IPS-20b (cell line): Measurements from ENCODE around the gene PAXX.
"Not testable (repeated sequence)": the region's sequence is repeated elsewhere in the genome, so short reads cannot be mapped to it uniquely, and the experiment has no call there.

Source experiments
- H3K27ac ChIP-seq: one replicate; pipeline ENCODE4 v1.5.1; 2013; ENCODE audit warnings: low read length
- H3K27me3 ChIP-seq: 2 replicates; pipeline ENCODE4 v1.6.1; 2013; ENCODE audit warnings: mild to moderate bottlenecking, low read length, inconsistent platforms; ENCODE audit not compliant: insufficient read depth
- H3K36me3 ChIP-seq: 2 replicates; pipeline ENCODE4 v1.6.1; 2013; ENCODE audit warnings: low read depth, mild to moderate bottlenecking, inconsistent platforms, low read length, moderate library complexity; ENCODE audit not compliant: insufficient read depth
- H3K4me1 ChIP-seq: 2 replicates; pipeline ENCODE4 v1.6.1; 2013; ENCODE audit warnings: mild to moderate bottlenecking, control low read depth, inconsistent platforms, low read length, moderate library complexity; ENCODE audit not compliant: insufficient read depth
- H3K4me3 ChIP-seq: 2 replicates; pipeline ENCODE4 v1.5.1; 2013; ENCODE audit warnings: mild to moderate bottlenecking, low read length, inconsistent platforms
- H3K9ac ChIP-seq: 2 replicates; pipeline ENCODE4 v1.6.1; 2013; ENCODE audit warnings: low read depth, mild to moderate bottlenecking, inconsistent platforms, low read length, moderate library complexity
- H3K9me3 ChIP-seq: 2 replicates; pipeline ENCODE4 v1.6.1; 2013; ENCODE audit warnings: mild to moderate bottlenecking, low read depth, low read length, inconsistent platforms; ENCODE audit not compliant: insufficient read depth

PAXX gene

DNA sequence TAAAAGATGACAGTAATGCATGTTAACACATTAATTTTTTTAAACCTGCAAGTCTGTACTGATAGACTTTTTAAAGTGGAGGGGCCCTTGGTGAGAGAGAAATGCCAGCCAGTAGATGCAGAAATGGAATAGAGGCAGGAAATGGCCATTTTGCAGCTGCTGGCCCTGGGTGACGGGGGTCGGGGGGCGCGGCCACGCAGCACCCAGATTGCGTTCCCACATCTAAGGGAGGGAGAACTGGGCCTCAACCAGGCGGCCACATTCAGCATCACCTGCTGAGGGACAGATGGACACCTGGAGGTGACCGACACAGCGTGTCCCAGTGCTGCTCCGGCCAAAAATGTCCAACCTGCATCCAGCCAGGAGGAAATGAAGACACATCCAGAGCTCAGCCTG lies 10.4 kb downstream of the PAXX start:
- Histone ChIP-seq H3K27me3 (no peaks in the 10 kb centered on the region), H3K9me3 (no peaks in the 10 kb centered on the region), H3K36me3 (no peaks in the 10 kb centered on the region), H3K4me3 (no peak overlapping the region), H3K9ac (no peak overlapping the region), H3K4me1 (no peaks in the 10 kb centered on the region), H3K27ac (no peak overlapping the region)

DNA sequence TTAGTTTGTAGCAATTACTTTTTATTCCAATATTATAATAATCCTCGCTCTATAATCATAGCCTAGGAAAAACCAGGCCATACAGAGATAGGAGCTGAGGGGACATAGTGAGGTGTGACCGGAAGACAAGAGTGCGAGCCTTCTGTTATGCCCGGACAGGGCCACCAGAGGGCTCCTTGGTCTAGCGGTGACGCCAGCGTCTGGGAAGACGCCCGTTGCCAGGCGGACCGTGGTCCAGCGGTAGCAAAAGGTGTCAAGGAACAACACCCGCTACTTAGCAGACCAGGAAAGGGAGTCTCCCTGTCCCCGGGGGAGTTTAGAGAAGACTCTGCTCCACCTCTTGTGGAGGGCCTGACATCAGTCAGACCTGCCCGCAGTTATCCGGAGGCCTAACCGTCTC lies 12.1 kb downstream of the PAXX start:
- H3K9me3 ChIP-seq, H3K9ac ChIP-seq, H3K4me3 ChIP-seq, H3K36me3 ChIP-seq, H3K27ac ChIP-seq, H3K27me3 ChIP-seq, H3K4me1 ChIP-seq: not testable (repeated sequence)

DNA sequence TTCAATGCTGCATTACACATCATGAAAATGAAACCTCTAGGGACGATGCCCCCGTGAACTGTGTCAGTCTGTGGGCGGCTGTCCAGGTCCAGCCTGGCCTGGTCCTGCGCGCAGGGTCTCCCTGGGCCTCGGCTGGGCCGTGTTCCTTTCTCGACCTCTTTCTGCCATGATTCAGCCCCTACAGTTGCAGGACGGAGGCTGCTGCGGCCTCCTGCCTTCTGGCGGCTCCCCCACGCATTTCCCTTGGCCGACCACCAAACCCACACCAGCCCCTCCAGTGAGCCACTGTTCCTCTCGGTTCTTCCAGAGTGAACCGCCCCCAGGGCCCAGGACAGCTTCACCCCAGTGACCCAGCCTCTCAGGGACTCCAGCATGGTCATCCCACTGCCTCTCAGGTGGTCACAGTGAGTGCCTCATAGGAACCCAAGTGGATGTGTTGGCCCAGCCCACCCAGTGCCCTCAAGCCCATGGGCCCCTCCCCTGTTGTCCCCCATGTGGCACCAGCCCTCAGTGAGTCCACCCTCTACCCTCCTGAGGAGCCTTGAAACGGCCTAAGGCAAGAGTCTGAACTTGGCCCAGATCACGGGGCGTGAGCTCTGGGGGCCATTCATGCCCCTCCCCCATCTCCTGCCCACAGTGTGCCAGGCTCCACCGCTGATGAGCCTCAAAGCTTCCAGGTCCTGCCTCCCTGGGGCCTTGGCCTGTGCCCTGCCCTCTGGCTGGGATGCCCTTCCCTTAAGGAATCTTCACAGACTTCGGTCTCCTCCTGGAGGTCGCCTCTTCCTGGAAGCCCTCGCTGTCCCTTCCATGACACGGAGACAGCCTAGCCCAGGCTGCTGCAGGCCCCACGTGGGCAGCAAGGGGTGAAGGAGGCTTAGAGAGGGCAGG lies 14.1 kb downstream of the PAXX start:
- Histone ChIP-seq H3K9ac (no peak overlapping the region), H3K27me3 (no peaks in the 10 kb centered on the region), H3K27ac (no peak overlapping the region), H3K9me3 (no peaks in the 10 kb centered on the region), H3K36me3 (no peaks in the 10 kb centered on the region), H3K4me1 (no peaks in the 10 kb centered on the region), H3K4me3 (no peak overlapping the region)

DNA sequence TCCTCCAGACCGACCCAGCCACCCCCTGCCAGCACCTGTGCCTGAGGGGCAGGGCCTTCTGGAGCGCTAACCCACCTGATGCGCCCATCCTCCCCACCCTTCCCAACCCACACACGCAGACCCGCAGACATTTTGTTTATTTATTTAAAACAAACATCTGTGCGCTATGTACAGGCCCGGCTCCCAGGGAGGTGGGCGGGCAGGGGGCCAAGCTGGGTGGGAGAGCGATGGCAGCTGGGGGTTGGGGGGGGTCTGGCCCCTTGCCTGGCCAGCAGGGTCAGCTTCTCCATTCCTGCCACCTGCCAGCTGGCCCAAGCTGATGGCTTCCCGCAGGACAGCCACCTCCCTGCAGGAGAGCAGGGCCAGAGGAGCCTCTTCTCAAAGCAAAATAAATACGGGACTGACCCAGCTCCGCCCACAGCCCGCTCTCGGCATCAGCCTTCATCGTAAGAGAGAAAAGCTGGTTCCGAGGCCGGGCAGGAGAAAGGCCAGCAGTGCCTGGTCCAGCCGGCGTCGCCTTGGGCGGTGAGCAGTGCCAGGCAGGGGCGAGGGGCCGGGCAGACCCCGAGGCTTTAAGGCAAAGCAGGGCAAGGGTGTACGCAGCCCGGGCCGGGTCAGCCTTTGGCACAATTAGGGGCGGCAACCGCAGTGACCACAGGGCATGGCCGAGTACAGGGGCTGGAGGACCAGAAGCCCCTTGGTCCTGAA lies 15.0 kb downstream of the PAXX start:
- H3K27me3 ChIP-seq: no peaks in the 10 kb centered on the region
- H3K4me3 ChIP-seq: no peak overlapping the region
- H3K36me3 ChIP-seq: no peaks in the 10 kb centered on the region
- no peak overlapping the region for H3K27ac ChIP-seq
- no peak overlapping the region for H3K9ac ChIP-seq
- no peaks in the 10 kb centered on the region for H3K4me1 ChIP-seq
- H3K9me3 ChIP-seq: no peaks in the 10 kb centered on the region

DNA sequence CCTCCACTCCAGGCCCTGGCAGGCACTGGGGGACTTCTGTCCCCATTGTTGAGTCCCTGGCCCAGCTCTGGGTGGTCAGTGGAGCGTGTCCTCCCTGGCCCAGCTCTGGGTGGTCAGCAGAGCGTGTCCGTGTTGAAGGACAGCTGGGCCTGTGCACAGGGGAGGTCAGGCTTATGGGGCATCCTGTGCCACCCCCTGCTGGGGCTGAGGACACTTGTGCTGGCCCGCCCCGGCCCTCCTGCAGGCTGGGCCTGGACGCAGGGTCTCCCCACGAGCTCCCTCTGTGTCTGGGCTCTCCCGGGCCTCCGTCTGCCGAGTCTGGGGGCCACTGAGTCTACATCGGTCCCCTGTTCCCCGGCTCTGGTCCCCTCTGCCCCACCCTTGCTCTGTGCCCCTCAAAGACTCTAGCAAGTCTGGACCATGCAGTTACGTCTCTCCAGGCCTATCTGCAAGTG lies 15.6 kb downstream of the PAXX start:
- Histone ChIP-seq H3K9me3 (no peaks in the 10 kb centered on the region), H3K27ac (no peak overlapping the region), H3K36me3 (no peaks in the 10 kb centered on the region), H3K4me3 (no peak overlapping the region), H3K27me3 (no peaks in the 10 kb centered on the region), H3K4me1 (no peaks in the 10 kb centered on the region), H3K9ac (no peak overlapping the region)

DNA sequence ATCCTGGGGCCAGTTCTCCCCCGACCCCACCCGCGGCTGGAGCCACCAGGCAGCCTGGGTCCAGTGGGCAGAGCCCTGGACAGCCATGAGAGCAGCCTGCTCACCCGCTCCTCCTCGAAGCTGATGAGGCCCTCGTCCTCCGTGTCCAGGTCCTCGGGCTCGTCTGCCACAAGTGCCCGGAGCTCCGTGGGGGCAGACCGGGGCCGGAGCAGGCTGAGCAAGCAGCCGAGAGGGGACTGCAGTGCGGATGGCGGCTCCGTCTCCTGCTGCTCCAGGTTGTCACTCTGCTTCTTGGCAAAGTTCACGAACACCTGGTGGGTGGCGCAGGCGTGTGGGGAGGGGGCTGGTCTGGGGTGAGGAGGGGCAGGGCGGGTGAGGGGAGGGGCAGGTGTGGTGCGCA lies 16.1 kb downstream of the PAXX start:
- Histone ChIP-seq H3K9me3 (no peaks in the 10 kb centered on the region), H3K4me1 (no peaks in the 10 kb centered on the region), H3K36me3 (no peaks in the 10 kb centered on the region), H3K27me3 (no peaks in the 10 kb centered on the region), H3K4me3 (no peak overlapping the region), H3K9ac (no peak overlapping the region), H3K27ac (no peak overlapping the region)

DNA sequence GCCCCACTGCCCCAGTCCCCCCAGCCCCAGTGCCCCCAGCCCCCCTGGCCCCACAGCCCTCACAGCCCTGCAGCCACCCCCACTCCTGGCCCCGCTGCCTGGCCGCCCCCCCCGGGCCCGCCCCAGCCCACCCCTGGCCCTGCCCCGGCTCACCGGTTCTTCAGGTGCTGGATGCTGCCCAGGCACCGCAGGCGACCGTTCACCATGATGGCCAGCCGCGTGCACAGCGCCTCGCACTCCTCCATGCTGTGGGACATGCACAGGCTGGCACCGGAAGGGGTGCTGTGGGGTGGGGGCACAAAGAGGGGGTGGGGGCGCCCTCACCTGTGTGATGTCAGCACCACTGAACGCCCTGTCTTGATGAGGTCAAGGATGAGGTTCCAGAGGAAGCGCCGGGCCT lies 17.0 kb downstream of the PAXX start:
- no peak overlapping the region for H3K27ac ChIP-seq

DNA sequence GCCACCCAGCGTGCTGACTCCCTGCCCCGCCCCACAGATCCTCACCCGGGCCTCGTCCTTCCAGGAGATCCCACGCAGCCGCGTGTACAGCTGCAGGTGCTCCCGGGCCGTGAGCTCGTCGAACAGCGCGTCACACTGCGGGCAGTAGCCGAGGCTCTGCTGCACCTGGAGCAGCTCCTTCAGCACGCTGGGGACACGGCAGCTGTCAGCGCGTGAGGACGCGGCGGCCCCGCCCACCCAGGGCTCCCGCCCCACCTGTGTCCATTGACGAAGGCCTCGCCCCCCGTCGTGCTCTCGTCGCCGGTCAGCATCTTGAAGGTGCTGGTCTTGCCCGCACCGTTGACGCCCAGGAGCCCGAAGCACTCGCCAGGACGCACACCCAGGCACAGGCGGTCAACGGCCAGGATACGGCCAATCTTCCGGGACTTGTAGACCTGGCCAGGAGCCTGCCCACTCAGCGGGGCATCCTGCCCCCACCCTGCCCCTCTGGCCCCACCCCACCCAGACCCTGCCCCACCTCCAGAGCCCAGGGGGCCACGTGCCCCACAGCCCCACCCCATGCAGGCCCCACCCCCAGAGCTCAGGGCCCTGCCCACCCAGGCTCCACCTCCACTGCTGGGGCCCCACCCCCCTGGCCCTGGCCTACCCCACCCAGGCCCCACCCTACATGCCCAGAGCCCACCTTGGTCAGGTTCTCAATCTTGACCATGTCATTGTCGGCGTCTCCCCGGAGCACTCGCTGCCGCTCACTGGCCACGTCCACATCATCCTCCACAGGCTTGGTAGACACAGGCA lies 17.9 kb downstream of the PAXX start:
- Histone ChIP-seq H3K9ac (no peak overlapping the region), H3K36me3 (no peaks in the 10 kb centered on the region), H3K27me3 (no peaks in the 10 kb centered on the region), H3K4me3 (no peak overlapping the region), H3K9me3 (no peaks in the 10 kb centered on the region), H3K4me1 (no peaks in the 10 kb centered on the region), H3K27ac (no peak overlapping the region)

More for the DNA sequence above, 17.0 kb downstream of the PAXX start:
- Histone ChIP-seq H3K36me3 (no peaks in the 10 kb centered on the region), H3K9me3 (no peaks in the 10 kb centered on the region), H3K4me3 (no peak overlapping the region), H3K4me1 (no peaks in the 10 kb centered on the region), H3K9ac (no peak overlapping the region), H3K27me3 (no peaks in the 10 kb centered on the region)

DNA sequence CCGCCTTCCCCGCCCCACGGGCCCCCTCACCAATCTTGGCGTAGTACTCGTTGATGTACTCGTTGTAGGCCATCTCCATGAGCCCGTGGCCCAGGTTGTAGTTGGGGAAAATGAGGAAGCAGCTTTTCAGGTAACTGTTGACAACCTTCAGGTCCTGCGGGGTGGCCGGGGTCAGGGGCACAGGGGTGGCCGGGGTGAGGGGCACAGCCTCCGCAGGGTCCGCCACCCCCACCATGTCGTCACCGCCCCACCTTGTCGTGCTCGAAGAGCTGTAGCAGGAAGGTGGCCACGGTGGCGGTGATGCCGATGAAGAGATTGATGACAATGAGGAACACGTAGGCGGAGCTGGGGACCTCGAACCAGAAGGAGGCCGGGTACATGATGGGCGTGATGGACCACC lies 18.9 kb downstream of the PAXX start:
- no peaks in the 10 kb centered on the region for H3K36me3 ChIP-seq
- no peak overlapping the region for H3K4me3 ChIP-seq
- H3K4me1 ChIP-seq: no peaks in the 10 kb centered on the region
- no peaks in the 10 kb centered on the region for H3K27me3 ChIP-seq
- H3K27ac ChIP-seq: no peak overlapping the region
- H3K9me3 ChIP-seq: no peaks in the 10 kb centered on the region
- H3K9ac ChIP-seq: no peak overlapping the region

DNA sequence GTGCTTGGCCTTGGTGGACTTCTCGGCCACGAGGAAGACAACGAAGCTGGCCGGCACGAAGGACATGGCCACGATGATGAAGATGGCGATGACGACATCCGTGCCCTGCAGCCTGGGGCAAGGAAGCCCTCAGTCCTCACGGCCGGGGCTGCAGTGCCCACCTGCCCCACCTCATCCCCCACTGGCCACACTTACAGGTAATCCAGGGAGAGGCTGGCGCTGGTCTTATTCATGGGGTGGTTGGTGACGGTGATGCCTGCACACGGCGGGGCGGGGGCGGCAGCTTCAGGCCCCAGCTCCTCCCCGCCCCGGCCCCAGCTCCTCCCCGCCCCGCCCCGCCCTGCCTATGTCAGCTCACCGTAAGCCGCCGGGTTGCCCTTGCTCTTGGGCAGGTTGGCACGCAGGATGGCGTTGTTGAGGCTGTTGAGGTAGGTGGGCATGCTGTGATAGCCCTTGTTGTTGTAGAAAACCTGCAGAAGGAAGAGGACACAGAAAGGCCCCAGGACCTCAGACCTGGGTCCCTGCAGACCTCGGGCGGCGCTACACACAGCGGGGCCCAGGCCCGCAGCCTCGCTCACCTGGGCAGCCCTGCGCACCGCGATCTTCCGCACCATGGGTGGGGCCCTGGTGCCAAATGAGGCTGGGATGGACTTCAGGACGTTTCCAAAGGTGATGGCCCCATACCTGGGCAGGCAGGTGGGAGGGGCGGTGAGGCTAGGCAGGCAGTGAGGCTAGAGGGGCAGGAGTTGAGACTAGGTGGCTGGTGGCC lies 19.9 kb downstream of the PAXX start:
- Histone ChIP-seq H3K27ac (no peak overlapping the region), H3K27me3 (no peaks in the 10 kb centered on the region), H3K36me3 (no peaks in the 10 kb centered on the region), H3K4me1 (no peaks in the 10 kb centered on the region), H3K9me3 (no peaks in the 10 kb centered on the region), H3K4me3 (no peak overlapping the region), H3K9ac (no peak overlapping the region)
